ENCODE data around the gene EIF2B2. TPM values are rescaled to one million over a fixed set of nuclear protein-coding genes. Genes with fewer than 3 reads are reported as not detected.

EIF2B2 gene
- total RNA-seq, 1 experiment from 2014 or later = 50.5 TPM

GRCh38 chr14:74965486-74966153, 37.1 kb upstream of the EIF2B2 start:
- no peak overlapping the region for H3K4me3 Mint-ChIP-seq
- POLR2A ChIA-PET = no interaction called here

More at GRCh38 chr14:74965486-74966153, 37.1 kb upstream of the EIF2B2 start:
- ATAC-seq = no peak
- no peak for TF ChIP-seq NFE2L1 (CRISPR knock-in tag; IDR thresholded peaks at IDR 0.05)
- no peak for TF ChIP-seq ZMAT4 (CRISPR knock-in tag; IDR thresholded peaks at IDR 0.05)
- TF ChIP-seq NR1H2 (CRISPR knock-in tag; IDR thresholded peaks at IDR 0.05) = no peak
- TF ChIP-seq ESRRA (CRISPR knock-in tag; IDR thresholded peaks at IDR 0.05; ENCODE audit: borderline replicate concordance) = no peak
- no peak for TF ChIP-seq ZBTB43 (CRISPR knock-in tag; IDR thresholded peaks at IDR 0.05)
- no peak for TF ChIP-seq USF2 (CRISPR knock-in tag; IDR thresholded peaks at IDR 0.05)
- no peak for TF ChIP-seq SP1 (CRISPR knock-in tag; conservative IDR thresholded peaks at IDR 0.05)
- TF ChIP-seq NFYB (CRISPR knock-in tag; conservative IDR thresholded peaks at IDR 0.05; ENCODE audit: low read depth) = no peak
- TF ChIP-seq ATF3 (CRISPR knock-in tag; conservative IDR thresholded peaks at IDR 0.05) = no peak
- TF ChIP-seq TP53 (CRISPR knock-in tag; IDR thresholded peaks at IDR 0.05) = no peak
- TF ChIP-seq ZNF396 (CRISPR knock-in tag; IDR thresholded peaks at IDR 0.05; ENCODE audit: borderline replicate concordance) = no peak
- no peak for TF ChIP-seq ZNF317 (CRISPR knock-in tag; IDR thresholded peaks at IDR 0.05; ENCODE audit: borderline replicate concordance, low read depth)
- TF ChIP-seq ZNF425 (CRISPR knock-in tag; conservative IDR thresholded peaks at IDR 0.05) = no peak
- no peak for TF ChIP-seq E2F5 (CRISPR knock-in tag; IDR thresholded peaks at IDR 0.05)
- TF ChIP-seq EMX1 (CRISPR knock-in tag; IDR thresholded peaks at IDR 0.05) = no peak
- TF ChIP-seq E2F1 (CRISPR knock-in tag; IDR thresholded peaks at IDR 0.05) = no peak
- no peak for TF ChIP-seq CREB1 (CRISPR knock-in tag; IDR thresholded peaks at IDR 0.05)
- TF ChIP-seq ZNF263 (CRISPR knock-in tag; IDR thresholded peaks at IDR 0.05; ENCODE audit: low read depth) = no peak
- CTCF ChIA-PET = interaction anchor here (1.0 to 2.4 kb wide), 4 partner anchors 12 to 21 kb away, joined by 3 to 20 read pairs (median 6); no protein-coding TSS in a partner anchor
- H3K27me3 Mint-ChIP-seq (ENCODE audit: low read depth) = no peaks in the 10 kb centered on the region
- H3K9me3 Mint-ChIP-seq = no peaks in the 10 kb centered on the region
- no peak overlapping the region for H3K27ac Mint-ChIP-seq
- peaks cover 9% of the 10 kb centered on the region for H3K4me1 Mint-ChIP-seq
- DNase-seq (ENCODE audit: low spot score) = no peak
- no peaks in the 10 kb centered on the region for H3K36me3 Mint-ChIP-seq

All from WTC11 (cell line).